ENCODE results near the gene MYMX.

DNA sequence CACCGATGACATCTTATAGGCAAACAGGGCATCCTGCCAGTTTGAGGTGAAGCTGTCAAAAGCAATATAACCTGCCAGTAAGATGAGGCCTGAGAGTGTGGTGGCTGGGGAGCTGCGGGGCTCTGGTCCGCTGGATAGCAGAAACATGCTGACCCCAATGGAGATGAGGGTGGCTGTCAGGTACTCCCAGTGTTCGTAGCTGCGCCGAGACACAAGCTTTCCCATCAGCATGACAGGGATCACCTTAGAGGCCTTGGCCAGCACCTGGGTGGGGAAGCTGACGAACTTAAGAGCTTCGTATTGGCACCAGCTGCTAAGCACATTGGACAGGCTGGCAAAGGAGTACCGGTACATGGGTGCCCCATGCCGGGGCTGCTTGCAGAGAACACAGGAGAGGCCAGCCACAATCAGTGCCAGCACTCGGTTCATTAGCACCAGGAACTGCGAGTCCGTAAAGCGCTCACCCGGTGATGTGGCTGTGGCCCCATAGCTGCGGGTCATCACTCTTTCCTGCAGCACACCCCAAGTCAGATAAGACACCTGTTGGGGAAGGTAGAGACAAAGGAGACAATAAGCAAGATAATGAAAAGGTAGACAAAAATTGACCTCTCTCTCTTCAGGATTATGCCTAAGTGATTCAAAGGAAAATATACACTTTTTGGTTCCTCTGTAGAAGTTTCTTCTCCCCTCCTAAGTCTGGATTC, 38.5 kb downstream of the MYMX start:
- TF ChIP-seq GABPA (IDR thresholded peaks at IDR 0.05 in 1 of 2, conservative IDR thresholded peaks at IDR 0.05 in 1 of 2) (no peak), YY1 (IDR thresholded peaks at IDR 0.05) (no peak), TAF1 (conservative IDR thresholded peaks at IDR 0.05) (no peak), HNF4A (conservative IDR thresholded peaks at IDR 0.05) (no peak)
- TF ChIP-seq, protein P1, sequence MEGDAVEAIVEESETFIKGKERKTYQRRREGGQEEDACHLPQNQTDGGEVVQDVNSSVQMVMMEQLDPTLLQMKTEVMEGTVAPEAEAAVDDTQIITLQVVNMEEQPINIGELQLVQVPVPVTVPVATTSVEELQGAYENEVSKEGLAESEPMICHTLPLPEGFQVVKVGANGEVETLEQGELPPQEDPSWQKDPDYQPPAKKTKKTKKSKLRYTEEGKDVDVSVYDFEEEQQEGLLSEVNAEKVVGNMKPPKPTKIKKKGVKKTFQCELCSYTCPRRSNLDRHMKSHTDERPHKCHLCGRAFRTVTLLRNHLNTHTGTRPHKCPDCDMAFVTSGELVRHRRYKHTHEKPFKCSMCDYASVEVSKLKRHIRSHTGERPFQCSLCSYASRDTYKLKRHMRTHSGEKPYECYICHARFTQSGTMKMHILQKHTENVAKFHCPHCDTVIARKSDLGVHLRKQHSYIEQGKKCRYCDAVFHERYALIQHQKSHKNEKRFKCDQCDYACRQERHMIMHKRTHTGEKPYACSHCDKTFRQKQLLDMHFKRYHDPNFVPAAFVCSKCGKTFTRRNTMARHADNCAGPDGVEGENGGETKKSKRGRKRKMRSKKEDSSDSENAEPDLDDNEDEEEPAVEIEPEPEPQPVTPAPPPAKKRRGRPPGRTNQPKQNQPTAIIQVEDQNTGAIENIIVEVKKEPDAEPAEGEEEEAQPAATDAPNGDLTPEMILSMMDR (IDR thresholded peaks at IDR 0.05; ENCODE audit: low read depth, low read length, missing input control), result no peak
- TF ChIP-seq, protein P2, sequence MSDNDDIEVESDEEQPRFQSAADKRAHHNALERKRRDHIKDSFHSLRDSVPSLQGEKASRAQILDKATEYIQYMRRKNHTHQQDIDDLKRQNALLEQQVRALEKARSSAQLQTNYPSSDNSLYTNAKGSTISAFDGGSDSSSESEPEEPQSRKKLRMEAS (IDR thresholded peaks at IDR 0.05), result no peak

Data from liver (tissue), 3 donors.